HFF-Myc (cell line): ENCODE results near the gene KLF13.

ENCODE experiments used
- DNase-seq: peaks from one replicate; pipeline ENCODE4 v3.0.0-alpha.2; 2011; ENCODE audit warnings: low read depth; ENCODE audit errors: extremely low read depth
- H3K4me3 ChIP-seq: replicated peaks from 2 replicates; pipeline ENCODE4 v1.5.1; 2011; ENCODE audit warnings: low read depth, mild to moderate bottlenecking, control low read depth, low read length
- TF ChIP-seq, protein P1 (sequence below): IDR thresholded peaks from 2 replicates; pipeline ENCODE4 v1.5.1; 2012; ENCODE audit warnings: mild to moderate bottlenecking, low read depth, low read length, control low read depth; ENCODE audit errors: missing control alignments

Gene KLF13

DNA sequence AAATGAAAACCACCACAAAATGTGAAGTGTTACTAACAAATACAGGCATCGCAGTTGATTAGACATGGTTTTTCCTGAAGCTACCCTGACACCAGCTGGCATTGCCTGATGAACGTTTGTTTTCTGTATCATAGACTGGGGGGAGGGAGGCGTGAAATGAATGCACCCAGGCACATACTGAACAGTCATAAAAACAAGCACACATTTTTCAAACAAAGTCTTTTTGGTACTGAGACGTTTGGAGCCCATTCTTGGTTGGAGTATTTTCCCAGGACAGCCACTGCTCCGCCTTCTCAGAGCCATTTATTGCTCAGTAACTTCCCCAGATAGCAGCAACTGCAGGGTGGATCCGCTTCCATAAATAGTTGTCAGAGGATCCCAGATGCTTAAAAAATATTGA is 52.4 kb downstream of the KLF13 start:
- H3K4me3 ChIP-seq = no peak overlapping the region
- TF ChIP-seq, protein P1, sequence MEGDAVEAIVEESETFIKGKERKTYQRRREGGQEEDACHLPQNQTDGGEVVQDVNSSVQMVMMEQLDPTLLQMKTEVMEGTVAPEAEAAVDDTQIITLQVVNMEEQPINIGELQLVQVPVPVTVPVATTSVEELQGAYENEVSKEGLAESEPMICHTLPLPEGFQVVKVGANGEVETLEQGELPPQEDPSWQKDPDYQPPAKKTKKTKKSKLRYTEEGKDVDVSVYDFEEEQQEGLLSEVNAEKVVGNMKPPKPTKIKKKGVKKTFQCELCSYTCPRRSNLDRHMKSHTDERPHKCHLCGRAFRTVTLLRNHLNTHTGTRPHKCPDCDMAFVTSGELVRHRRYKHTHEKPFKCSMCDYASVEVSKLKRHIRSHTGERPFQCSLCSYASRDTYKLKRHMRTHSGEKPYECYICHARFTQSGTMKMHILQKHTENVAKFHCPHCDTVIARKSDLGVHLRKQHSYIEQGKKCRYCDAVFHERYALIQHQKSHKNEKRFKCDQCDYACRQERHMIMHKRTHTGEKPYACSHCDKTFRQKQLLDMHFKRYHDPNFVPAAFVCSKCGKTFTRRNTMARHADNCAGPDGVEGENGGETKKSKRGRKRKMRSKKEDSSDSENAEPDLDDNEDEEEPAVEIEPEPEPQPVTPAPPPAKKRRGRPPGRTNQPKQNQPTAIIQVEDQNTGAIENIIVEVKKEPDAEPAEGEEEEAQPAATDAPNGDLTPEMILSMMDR = no peak
- no peak for DNase-seq

DNA sequence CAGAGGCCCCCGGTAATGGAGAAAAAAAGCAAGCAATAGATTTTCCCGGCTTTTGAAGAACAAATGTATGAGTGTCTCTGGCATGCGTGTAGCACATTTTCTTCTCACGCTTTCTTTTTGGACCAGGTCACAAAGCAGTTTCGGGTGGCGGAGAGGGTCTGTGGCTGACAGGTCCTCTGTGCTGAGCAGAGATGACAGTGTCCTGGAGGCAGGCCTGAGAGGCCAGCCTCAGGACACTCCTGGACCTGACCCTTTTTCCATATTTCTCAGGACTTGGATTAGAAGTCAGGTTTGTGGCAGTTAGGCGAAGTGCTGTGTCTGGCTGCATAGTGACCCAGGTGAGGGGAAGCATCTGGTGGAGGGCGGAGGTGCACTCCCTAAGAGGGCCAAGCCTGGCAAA is 52.9 kb downstream of the KLF13 start:
- no peak for DNase-seq
- no peak overlapping the region for H3K4me3 ChIP-seq
- TF ChIP-seq, protein P1 = no peak

DNA sequence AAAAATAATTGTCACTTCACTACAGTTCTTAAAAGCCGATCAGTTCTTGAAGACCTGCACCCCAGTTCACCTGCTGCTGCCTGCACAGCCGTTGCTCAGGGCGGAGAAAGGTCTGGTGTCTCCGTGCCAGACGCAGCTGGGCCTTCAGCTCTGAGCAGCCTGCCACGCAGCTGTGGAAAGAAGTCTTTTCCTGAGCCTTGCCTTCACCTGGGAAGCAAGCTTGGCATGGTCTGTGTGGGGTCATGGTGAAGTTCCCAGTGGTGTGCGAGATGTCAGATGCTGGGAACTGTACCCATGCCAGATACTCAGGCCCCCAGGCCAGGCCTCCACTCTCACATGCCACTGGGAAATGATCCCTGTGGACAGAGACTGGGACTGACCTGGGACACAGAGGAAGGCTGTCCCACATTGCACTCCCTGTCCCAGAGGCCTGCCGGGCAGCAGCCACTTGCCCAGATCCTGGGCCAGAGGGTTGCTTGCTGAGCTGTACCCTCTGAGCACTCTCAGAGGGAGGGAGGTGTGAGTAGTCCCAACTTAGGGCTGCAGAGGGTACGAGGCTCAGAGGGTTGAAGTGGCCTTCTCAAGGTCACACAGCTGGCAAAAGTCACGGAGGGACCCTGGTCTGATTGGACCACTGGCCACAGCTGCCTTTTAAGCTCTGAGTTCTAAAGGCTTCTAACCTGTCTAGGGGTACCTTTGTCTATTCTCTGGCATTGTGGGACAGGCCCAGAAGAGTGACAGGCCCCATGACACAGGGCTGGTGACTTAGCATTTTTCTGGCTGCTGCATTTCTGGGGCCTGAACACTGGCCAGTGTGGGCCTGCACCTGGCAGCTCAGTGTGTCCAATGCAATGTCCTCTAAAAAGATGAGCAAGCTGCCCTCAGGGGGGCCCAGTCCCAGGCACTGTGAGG is 55.4 kb downstream of the KLF13 start:
- no peak for DNase-seq
- H3K4me3 ChIP-seq = no peak overlapping the region
- TF ChIP-seq, protein P1 = no peak

DNA sequence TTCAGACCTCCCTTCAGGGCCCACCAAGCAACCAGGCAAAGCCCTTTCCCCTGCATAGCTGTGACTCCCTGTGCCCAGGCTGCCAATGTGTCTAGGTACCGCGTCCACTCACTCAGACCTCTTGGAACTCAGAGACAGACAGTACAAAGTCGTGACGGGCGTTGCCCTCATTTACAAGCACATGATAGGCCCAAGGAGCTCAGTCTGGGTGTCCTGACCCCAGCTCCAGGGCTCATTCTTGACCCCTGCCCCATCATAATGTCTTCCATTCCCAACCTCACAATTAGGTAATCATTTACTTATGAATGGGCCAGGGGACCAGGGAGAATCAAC is 56.0 kb downstream of the KLF13 start:
- TF ChIP-seq, protein P1 = no peak
- no peak for DNase-seq

DNA sequence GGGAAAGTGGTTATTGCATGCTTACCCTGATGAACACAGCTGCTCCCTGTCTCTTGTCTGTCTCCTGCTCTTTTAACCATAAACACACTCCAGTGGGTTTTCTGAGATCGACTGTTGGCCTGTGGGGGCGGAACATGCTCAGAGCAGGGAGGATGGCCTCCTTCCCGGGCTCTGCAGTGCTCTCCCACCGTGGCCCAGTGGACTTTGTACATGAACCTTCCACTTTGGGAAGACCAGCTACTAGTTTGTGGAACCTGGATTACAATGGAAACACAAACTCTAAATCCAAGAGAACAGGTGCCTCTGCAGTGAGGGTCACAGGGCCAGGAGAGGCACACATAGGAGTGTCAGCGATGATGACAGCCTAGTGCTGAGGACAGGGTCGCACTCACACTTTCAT is 56.5 kb downstream of the KLF13 start:
- H3K4me3 ChIP-seq = no peak overlapping the region
- TF ChIP-seq, protein P1 = no peak
- no peak for DNase-seq

More for the DNA sequence above, 56.0 kb downstream of the KLF13 start:
- no peak overlapping the region for H3K4me3 ChIP-seq

DNA sequence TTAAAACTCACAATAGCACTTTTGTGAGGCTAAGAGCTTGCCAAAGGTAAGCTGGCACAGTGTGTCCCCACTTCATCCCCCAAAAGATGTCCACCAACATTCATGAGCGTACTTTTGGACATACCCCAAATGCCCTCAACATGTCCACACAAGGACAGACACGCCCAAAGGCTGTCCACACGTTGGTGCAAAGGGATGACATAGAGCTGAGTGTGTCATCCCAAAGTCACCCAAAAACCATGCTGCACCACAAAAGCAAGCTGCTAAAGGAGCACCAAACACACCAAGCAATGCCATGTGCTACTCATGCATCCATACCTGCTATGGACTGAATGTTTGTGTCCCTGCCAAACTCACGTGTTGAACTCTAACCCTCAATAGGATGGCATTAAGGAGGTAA is 57.9 kb downstream of the KLF13 start:
- TF ChIP-seq, protein P1 = no peak
- DNase-seq = no peak

More for the DNA sequence above, 57.9 kb downstream of the KLF13 start:
- no peak overlapping the region for H3K4me3 ChIP-seq
